AG04449 (cell line): ENCODE measurements around the gene DNM3.

Experiments
- CTCF ChIA-PET: fragments of 350-600 bp; formaldehyde crosslinking; extraction: SDS; loops from one replicate; lab custom pipeline; 2021; ENCODE audit warnings: antibody characterized with exemption; lab: Yijun Ruan, JAX
- POLR2A ChIA-PET: fragments of 400-600, 350-600 bp; formaldehyde crosslinking; extraction: SDS; loops from one replicate; lab custom pipeline; 2020; ENCODE audit warnings: antibody characterized with exemption, inconsistent platforms; lab: Yijun Ruan, JAX
- DNase-seq: peaks from one replicate; pipeline ENCODE4 v3.0.0-alpha.2; 2010; ENCODE audit warnings: low read depth, low spot score
- H3K4me3 ChIP-seq: 2 replicates; pipeline ENCODE4 v1.5.1; 2011; ENCODE audit warnings: low read depth, mild to moderate bottlenecking, control low read depth, low read length
- CTCF ChIP-seq: IDR thresholded peaks from one replicate; pipeline ENCODE4 v1.5.1; 2011; ENCODE audit warnings: mild to moderate bottlenecking, moderate library complexity, low read length, control low read depth, inconsistent platforms; ENCODE audit not compliant: insufficient read depth; ENCODE audit errors: missing control alignments

The DNM3 gene

DNA sequence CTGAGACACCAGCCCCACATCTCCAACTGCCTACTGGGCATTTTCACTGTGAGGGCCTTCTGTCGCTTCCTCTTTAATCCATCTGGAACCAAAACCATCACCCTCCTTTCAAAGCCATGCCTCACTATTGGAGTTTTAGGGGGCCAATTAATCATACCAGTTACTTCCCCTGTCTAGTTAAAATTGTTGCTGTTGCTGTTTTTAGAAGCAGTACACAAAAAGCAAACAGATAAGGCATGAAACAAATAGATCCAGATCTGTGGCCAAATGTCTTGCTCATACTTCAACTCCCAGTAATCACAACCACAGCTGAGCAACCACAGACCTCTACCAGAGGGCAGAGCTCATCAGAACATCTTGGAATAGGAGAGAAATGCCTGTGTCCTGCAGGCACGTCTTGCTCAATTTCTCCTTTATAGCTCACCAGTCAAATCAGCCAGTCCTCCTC is 445.4 kb downstream of the DNM3 start:
- TF ChIP-seq CTCF, result no peak
- ChIA-PET CTCF (interaction anchor here (0.6 to 1.5 kb wide), 4 partner anchors 96 to 284 kb away, joined by 3 to 5 read pairs (median 4); no protein-coding TSS in a partner anchor), POLR2A (interaction anchor here (0.6 kb wide), 1 partner anchor 36 kb away, joined by 3 read pairs; no protein-coding TSS in a partner anchor)
- H3K4me3 ChIP-seq, result no peak overlapping the region
- peak; percentile 77 for DNase-seq

GRCh38 chr1:172287208-172287607 is 445.9 kb downstream of the DNM3 start:
- CTCF ChIA-PET, result interaction anchor here (0.6 to 1.5 kb wide), 4 partner anchors 95 to 285 kb away, joined by 3 to 5 read pairs (median 4); no protein-coding TSS in a partner anchor
- H3K4me3 ChIP-seq, result no peak overlapping the region
- DNase-seq, result no peak
- POLR2A ChIA-PET, result interaction anchor here (0.6 kb wide), 1 partner anchor 36 kb away, joined by 3 read pairs; no protein-coding TSS in a partner anchor
- no peak for TF ChIP-seq CTCF

DNA sequence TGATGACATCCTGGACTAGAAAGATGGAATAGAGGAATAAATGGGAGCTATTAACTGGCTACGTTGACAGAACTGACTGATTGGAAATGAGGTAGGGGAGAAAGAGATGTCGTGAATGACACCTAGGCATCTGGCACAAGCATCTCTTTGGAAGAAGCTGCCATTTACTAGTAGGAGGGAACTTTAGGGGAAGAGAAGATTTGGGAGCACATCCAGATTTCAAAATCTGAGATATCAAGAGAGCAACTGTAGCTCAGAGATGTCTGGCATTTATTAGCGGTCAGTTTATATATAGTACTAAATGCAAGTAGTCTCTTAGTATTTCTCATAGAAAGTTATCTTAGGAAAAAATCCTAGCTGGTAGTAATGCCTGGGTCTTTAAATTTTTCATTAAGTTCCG is 447.3 kb downstream of the DNM3 start:
- no peak for TF ChIP-seq CTCF
- ChIA-PET CTCF (no interaction called here), POLR2A (no interaction called here)
- H3K4me3 ChIP-seq, result no peak overlapping the region
- no peak for DNase-seq

DNA sequence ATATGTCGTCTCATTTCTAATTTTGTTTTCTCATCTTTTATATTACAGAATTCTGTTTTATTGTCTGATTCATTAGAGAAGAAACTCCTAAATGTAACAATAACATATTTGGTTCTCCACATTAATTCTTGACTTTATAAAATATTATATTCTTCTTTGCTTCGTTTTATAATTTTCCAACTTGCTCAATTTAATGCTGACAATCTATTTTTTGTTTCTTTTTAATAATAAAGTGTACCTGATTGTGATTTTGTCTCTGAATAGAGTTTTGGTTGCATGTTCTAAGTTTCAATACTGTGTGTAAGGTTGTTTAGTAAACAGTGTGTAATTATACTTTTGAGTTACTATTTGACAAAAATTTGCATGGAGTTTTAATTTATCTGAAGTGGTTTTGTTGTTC is 448.1 kb downstream of the DNM3 start:
- ChIA-PET POLR2A (no interaction called here), CTCF (no interaction called here)
- no peak for TF ChIP-seq CTCF
- DNase-seq, result no peak
- no peak overlapping the region for H3K4me3 ChIP-seq

GRCh38 chr1:172292840-172293239 is 451.5 kb downstream of the DNM3 start:
- H3K4me3 ChIP-seq, result no peak overlapping the region
- POLR2A ChIA-PET, result interaction anchor here (1.0 kb wide), 2 partner anchors 29 to 148 kb away, joined by 3 to 4 read pairs; no protein-coding TSS in a partner anchor
- CTCF ChIA-PET, result interaction anchor here (1.0 kb wide), 1 partner anchor 113 kb away, joined by 3 read pairs; no protein-coding TSS in a partner anchor
- DNase-seq, result no peak
- TF ChIP-seq CTCF, result no peak

DNA sequence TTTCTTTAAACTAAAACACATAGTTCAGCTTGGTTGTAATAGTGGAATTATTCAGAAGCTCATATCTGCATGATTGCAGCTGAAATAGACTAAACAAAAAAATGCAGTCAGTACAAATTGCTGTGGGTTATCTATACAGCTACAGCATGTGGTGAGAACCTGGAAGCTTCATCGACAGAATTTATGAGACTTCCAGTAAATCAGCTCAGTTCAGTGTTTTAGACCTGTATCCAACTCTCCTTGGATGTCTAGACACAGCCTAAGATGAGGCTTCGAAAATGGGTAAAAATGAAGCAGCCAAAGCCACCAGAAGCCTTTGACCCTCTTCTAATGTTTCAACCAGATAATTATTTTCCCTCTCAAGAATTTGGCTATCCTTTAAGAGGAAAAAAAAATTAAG is 452.1 kb downstream of the DNM3 start:
- no peak overlapping the region for H3K4me3 ChIP-seq
- DNase-seq, result peak; percentile 53
- CTCF ChIA-PET, result interaction anchor here (1.0 kb wide), 1 partner anchor 114 kb away, joined by 3 read pairs; no protein-coding TSS in a partner anchor
- POLR2A ChIA-PET, result interaction anchor here (0.6 to 1.0 kb wide), 3 partner anchors 29 to 149 kb away, joined by 3 to 4 read pairs (median 3); no protein-coding TSS in a partner anchor
- no peak for TF ChIP-seq CTCF
